Keratinocyte (primary cell): ENCODE results near the gene CFAP69. TPM values are rescaled to one million over a fixed set of nuclear protein-coding genes. Genes with fewer than 3 reads are reported as not detected.

ENCODE experiments used
- DNase-seq: peaks from one replicate; pipeline ENCODE4 v3.0.0-alpha.2; 2011; ENCODE audit warnings: low read depth, missing footprints, low spot score
- FAIRE-seq: peaks from 2 replicates; lab custom pipeline; 2011; peaks lifted over from hg19 to GRCh38; lab: Jason Lieb, UNC
- H2AFZ ChIP-seq: 2 replicates; pipeline ENCODE4 v1.6.0; 2012; ENCODE audit warnings: low read length, control low read depth, inconsistent platforms; ENCODE audit not compliant: control insufficient read depth
- H3K27ac ChIP-seq: 2 replicates; pipeline ENCODE4 v1.5.1; 2011; ENCODE audit warnings: low read length; ENCODE audit not compliant: control insufficient read depth, insufficient read depth
- H3K27me3 ChIP-seq: 3 replicates; pipeline ENCODE4 v1.6.0; 2011; ENCODE audit warnings: low read length; ENCODE audit not compliant: control insufficient read depth, insufficient read depth; ENCODE audit errors: extremely low read depth
- H3K36me3 ChIP-seq, 2 experiments: 2 replicates in 1 of 2; 3 replicates in 1 of 2; pipeline ENCODE4 v1.5.1; 2011; ENCODE audit warnings: low read length in 2 of 2, mild to moderate bottlenecking in 1 of 2; ENCODE audit not compliant: control insufficient read depth in 2 of 2, insufficient read depth in 2 of 2; ENCODE audit errors: extremely low read depth in 1 of 2
- H3K4me1 ChIP-seq: 3 replicates; pipeline ENCODE4 v1.5.1; 2011; ENCODE audit warnings: low read length; ENCODE audit not compliant: control insufficient read depth, insufficient read depth; ENCODE audit errors: extremely low read depth
- H3K4me2 ChIP-seq: 3 replicates; pipeline ENCODE4 v1.6.0; 2011; ENCODE audit warnings: low read depth, low read length; ENCODE audit not compliant: control insufficient read depth, insufficient read depth; ENCODE audit errors: extremely low read depth
- H3K4me3 ChIP-seq, 3 experiments: fragments of 200-600 bp in 1 of 3; sonication (generic) in 1 of 3; 2 replicates in 2 of 3; 3 replicates in 1 of 3; pipeline ENCODE4 v1.5.1; 2011 to 2016; ENCODE audit warnings: low read length in 3 of 3, mild to moderate bottlenecking in 3 of 3, control low read depth in 2 of 3, inconsistent platforms in 1 of 3, low read depth in 1 of 3, mixed read lengths in 1 of 3, mixed run types in 1 of 3, moderate library complexity in 1 of 3; ENCODE audit not compliant: control insufficient read depth in 2 of 3, insufficient read depth in 2 of 3; ENCODE audit errors: extremely low read depth in 1 of 3
- H3K79me2 ChIP-seq: 2 replicates; pipeline ENCODE4 v1.6.0; 2012; ENCODE audit warnings: low read length; ENCODE audit not compliant: control insufficient read depth, insufficient read depth
- H3K9ac ChIP-seq: 3 replicates; pipeline ENCODE4 v1.6.0; 2011; ENCODE audit warnings: low read length; ENCODE audit not compliant: control insufficient read depth, insufficient read depth; ENCODE audit errors: extremely low read depth
- H3K9me1 ChIP-seq: 3 replicates; pipeline ENCODE4 v1.6.0; 2011; ENCODE audit warnings: low read length; ENCODE audit not compliant: control insufficient read depth, insufficient read depth; ENCODE audit errors: extremely low read depth
- H3K9me3 ChIP-seq: 2 replicates; pipeline ENCODE4 v1.5.1; 2012; ENCODE audit warnings: low read depth, low read length; ENCODE audit not compliant: control insufficient read depth
- H4K20me1 ChIP-seq: 3 replicates; pipeline ENCODE4 v1.6.0; 2011; ENCODE audit warnings: low read length; ENCODE audit not compliant: control insufficient read depth, insufficient read depth; ENCODE audit errors: extremely low read depth
- CTCF ChIP-seq, 3 experiments: IDR thresholded peaks in 1 of 3; conservative IDR thresholded peaks in 1 of 3; optimal IDR thresholded peaks in 1 of 3; 2 replicates in 2 of 3; 3 replicates in 1 of 3; pipeline versions ENCODE3 to v1.5.1; 2011; ENCODE audit warnings: low read length in 3 of 3, mild to moderate bottlenecking in 3 of 3, moderate library complexity in 2 of 3, control low read depth in 1 of 3, inconsistent platforms in 1 of 3; ENCODE audit not compliant: insufficient read depth in 2 of 3; ENCODE audit errors: extremely low read depth in 1 of 3
- EZH2 ChIP-seq: IDR thresholded peaks from one replicate; pipeline ENCODE4 v1.6.1; 2012; ENCODE audit warnings: inconsistent platforms, mild to moderate bottlenecking, low read length, moderate library complexity
- dilution Hi-C: fragments of 300-500 bp; cut with MboI; formaldehyde crosslinking; loops from one replicate; pipeline ENCODE4 v1.7.0; 2020; ENCODE audit warnings: low sequenced_read_pairs; ENCODE audit not compliant: extremely low pct_ligation_motif_present
- polyA plus RNA-seq, 5 experiments: library from polyadenylated mRNA; depleted of rRNA in 3 of 5; stranded (reverse) in 3 of 5; stranded (forward) in 1 of 5; unstranded in 1 of 5; fragments of >200 nt; gene quantifications; 1 replicate in 1 of 5; 2 replicates in 3 of 5; 3 replicates in 1 of 5; pipeline versions ENCODE4 v1.2.1 to v1.2.3, GENCODE V29; 2011 to 2012; ENCODE audit warnings: missing spikeins in 2 of 5, low read depth in 1 of 5, low replicate concordance in 1 of 5

Gene CFAP69
- polyA plus RNA-seq, 1 donor (not counting 4 experiments of a cell fraction or from before 2014, with no cell fraction given), result 1.6 TPM

DNA sequence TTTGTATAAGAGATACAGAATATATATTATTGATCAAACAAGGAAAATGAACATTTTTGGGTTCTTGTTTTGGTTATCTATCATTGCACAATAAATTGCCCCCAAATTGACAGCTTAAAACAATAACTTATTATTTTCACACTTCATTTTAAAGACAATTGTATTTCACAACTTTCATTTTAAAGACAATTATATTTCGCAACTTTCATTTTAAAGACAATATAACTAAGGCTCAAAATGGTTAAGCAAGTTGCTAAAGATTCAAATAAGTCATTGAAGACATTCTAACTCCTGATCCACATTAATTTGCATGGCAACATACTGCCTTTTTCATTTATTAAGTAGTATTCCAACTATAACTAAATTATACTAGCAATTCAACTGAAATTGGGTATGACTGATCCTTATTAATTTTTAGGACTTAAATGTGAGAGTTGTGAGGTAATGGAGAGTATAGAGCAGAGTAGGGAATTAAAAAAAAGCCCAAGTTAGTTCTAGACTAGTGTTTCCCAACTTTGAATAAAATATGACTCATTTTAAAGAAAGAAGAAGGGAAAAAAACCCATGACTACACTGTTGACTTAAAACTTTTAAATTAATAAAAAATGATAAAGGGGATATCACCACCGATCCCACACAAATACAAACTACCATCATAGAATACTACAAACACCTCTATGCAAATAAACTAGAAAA, 43.3 kb upstream of the CFAP69 start:
- Histone ChIP-seq H2AFZ (no peak overlapping the region), H3K27ac (no peak overlapping the region), H3K4me1 (no peaks in the 10 kb centered on the region), H3K27me3 (no peaks in the 10 kb centered on the region), H3K79me2 (no peaks in the 10 kb centered on the region), H3K9ac (no peak overlapping the region), H3K4me2 (no peak overlapping the region), H3K9me3 (no peaks in the 10 kb centered on the region), H3K4me3 (no peak overlapping the region), H3K36me3 (no peaks in the 10 kb centered on the region), H3K9me1 (no peaks in the 10 kb centered on the region), H4K20me1 (no peaks in the 10 kb centered on the region)
- DNase-seq (no peak), FAIRE-seq (no peak)
- dilution Hi-C loops, result no loop called here
- no peak for TF ChIP-seq CTCF (optimal IDR thresholded peaks at IDR 0.05 in 1 of 3, IDR thresholded peaks at IDR 0.05 in 1 of 3, conservative IDR thresholded peaks at IDR 0.05 in 1 of 3; ENCODE audit: extremely low read depth in 1 of 3, insufficient read depth in 2 of 3, low read length in 3 of 3)
- TF ChIP-seq EZH2, result no peak

DNA sequence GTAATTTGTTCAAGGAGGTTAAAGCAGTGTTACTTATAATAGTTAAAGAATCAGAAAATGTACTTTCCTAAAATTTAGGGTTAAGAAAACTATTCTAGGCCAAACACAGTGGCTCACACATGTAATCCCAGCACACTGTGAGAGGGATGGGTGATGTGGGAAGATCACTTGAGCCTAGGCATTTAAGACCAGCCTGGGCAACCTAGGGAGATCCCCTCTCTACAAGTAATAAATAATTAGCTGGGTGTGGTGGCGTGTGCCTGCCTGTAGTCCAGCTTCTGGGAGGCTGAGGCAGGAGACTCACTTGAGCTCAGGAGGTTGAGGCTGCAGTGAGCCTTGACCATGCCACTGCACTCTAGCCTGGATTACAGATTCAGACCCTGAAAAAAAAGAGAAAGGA, 37.0 kb upstream of the CFAP69 start:
- H3K9ac ChIP-seq, result no peak overlapping the region
- no peak overlapping the region for H3K4me3 ChIP-seq
- FAIRE-seq (no peak), DNase-seq (no peak)
- no peaks in the 10 kb centered on the region for H3K36me3 ChIP-seq
- H3K9me3 ChIP-seq, result no peaks in the 10 kb centered on the region
- peaks cover 11% of the 10 kb centered on the region for H3K4me1 ChIP-seq
- no peaks in the 10 kb centered on the region for H3K9me1 ChIP-seq
- dilution Hi-C loops, result no loop called here
- TF ChIP-seq CTCF (optimal IDR thresholded peaks at IDR 0.05 in 1 of 3, IDR thresholded peaks at IDR 0.05 in 1 of 3, conservative IDR thresholded peaks at IDR 0.05 in 1 of 3; ENCODE audit: extremely low read depth in 1 of 3, insufficient read depth in 2 of 3, low read length in 3 of 3), result no peak
- no peak for TF ChIP-seq EZH2
- no peaks in the 10 kb centered on the region for H3K79me2 ChIP-seq
- no peak overlapping the region for H2AFZ ChIP-seq
- H3K27ac ChIP-seq, result no peak overlapping the region
- H3K4me2 ChIP-seq, result no peak overlapping the region
- no peaks in the 10 kb centered on the region for H3K27me3 ChIP-seq
- H4K20me1 ChIP-seq, result no peaks in the 10 kb centered on the region
